ENCODE measurements around the gene FAM13A. TPM values are rescaled to one million over a fixed set of nuclear protein-coding genes. Genes with fewer than 3 reads are reported as not detected.

FAM13A gene
- total and polyA plus RNA-seq, 2 of the 4 experiments (the other 2 are of a cell fraction) = 13.1 to 22.0 TPM

DNA sequence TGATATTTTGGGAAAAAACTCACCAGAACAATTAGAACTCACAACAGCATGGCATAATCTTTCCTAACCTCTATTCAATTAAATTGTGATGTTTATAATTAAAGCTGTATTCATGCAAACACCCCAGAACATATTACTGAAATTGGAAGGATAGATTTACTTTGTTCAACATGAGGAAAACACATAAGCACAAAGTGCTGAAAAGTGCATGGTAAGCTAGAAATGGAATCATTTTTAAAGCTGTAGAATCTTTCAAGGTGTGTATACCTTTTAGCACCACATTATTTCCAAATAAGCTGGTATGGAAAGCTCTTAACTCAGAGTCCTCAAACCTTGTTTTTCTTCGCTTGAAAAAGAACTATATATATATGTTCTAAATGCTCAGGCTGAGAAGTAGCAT lies 268.6 kb downstream of the FAM13A start:
- Histone ChIP-seq H4K5ac (ENCODE audit: low read depth, low read length) (no peak overlapping the region), H3K4ac (ENCODE audit: low read depth, low read length) (no peak overlapping the region), H4K20me1 (ENCODE audit: insufficient read depth, low read length) (no peaks in the 10 kb centered on the region), H3K36me3 (ENCODE audit: control insufficient read depth, insufficient read depth, low read length) (peaks cover 19% of the 10 kb centered on the region), H2BK20ac (ENCODE audit: low read depth, low read length) (no peak overlapping the region), H4K8ac (ENCODE audit: low read depth in 2 of 2, low read length in 2 of 2) (no peak overlapping the region), H2AK5ac (ENCODE audit: low read depth, low read length) (no peak overlapping the region), H2AFZ (replicated peaks; ENCODE audit: low read length, poor library complexity) (no peak overlapping the region), H3K4me2 (ENCODE audit: low read depth, low read length) (no peak overlapping the region), H3K56ac (ENCODE audit: extremely low read depth, insufficient read depth, low read length) (no peak overlapping the region), H3K79me1 (ENCODE audit: low read depth in 1 of 2, low read length in 2 of 2) (peaks cover 13% of the 10 kb centered on the region in 2 experiments; a peak in 3 of 4 replicates), H3K4me3 (ENCODE audit: insufficient read depth, low read depth, low read length) (no peak overlapping the region), H4K91ac (ENCODE audit: insufficient read depth, low read depth, low read length) (no peak overlapping the region), H3K4me1 (ENCODE audit: control insufficient read depth, insufficient read depth, low read length) (peaks cover 6% of the 10 kb centered on the region; the same call in 1 of the 2 replicates), H3K9me1 (ENCODE audit: insufficient read depth, low read length) (peaks cover 4% of the 10 kb centered on the region; the same call in 1 of the 2 replicates), H3K9ac (ENCODE audit: low read depth, low read length) (no peak overlapping the region), H3K27me3 (ENCODE audit: control insufficient read depth, insufficient read depth, low read length) (no peaks in the 10 kb centered on the region), H2BK15ac (ENCODE audit: low read depth, low read length) (no peak overlapping the region), H2AK9ac (replicated peaks; ENCODE audit: low read depth, low read length, poor library complexity) (no peak overlapping the region), H2BK120ac (ENCODE audit: low read depth, low read length) (no peak overlapping the region), H3K9me3 (ENCODE audit: control insufficient read depth, insufficient read depth, low read length) (no peaks in the 10 kb centered on the region), H3K14ac (replicated peaks; ENCODE audit: low read depth, low read length) (no peak overlapping the region), H3K27ac (ENCODE audit: insufficient read depth, low read length) (no peak overlapping the region), H3K18ac (ENCODE audit: low read depth, low read length) (no peak overlapping the region), H2BK5ac (ENCODE audit: low read depth, low read length, poor library complexity, severe bottlenecking) (no peak overlapping the region), H3K23ac (ENCODE audit: low read depth, low read length) (no peak overlapping the region)
- TF ChIP-seq USF2 (IDR thresholded peaks at IDR 0.05; ENCODE audit: low read depth, low read length) = no peak
- TF ChIP-seq NFE2L2 (IDR thresholded peaks at IDR 0.05; ENCODE audit: low read depth, low read length) = no peak
- TF ChIP-seq, protein P1, sequence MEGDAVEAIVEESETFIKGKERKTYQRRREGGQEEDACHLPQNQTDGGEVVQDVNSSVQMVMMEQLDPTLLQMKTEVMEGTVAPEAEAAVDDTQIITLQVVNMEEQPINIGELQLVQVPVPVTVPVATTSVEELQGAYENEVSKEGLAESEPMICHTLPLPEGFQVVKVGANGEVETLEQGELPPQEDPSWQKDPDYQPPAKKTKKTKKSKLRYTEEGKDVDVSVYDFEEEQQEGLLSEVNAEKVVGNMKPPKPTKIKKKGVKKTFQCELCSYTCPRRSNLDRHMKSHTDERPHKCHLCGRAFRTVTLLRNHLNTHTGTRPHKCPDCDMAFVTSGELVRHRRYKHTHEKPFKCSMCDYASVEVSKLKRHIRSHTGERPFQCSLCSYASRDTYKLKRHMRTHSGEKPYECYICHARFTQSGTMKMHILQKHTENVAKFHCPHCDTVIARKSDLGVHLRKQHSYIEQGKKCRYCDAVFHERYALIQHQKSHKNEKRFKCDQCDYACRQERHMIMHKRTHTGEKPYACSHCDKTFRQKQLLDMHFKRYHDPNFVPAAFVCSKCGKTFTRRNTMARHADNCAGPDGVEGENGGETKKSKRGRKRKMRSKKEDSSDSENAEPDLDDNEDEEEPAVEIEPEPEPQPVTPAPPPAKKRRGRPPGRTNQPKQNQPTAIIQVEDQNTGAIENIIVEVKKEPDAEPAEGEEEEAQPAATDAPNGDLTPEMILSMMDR (conservative IDR thresholded peaks at IDR 0.05; ENCODE audit: low read depth, low read length) = no peak
- no peak for TF ChIP-seq MXI1 (IDR thresholded peaks at IDR 0.05; ENCODE audit: borderline replicate concordance, low read depth, low read length)
- no peak for TF ChIP-seq CHD1 (IDR thresholded peaks at IDR 0.05; ENCODE audit: low read depth, low read length)
- peak; percentile 43; the same call in 1 of the 2 replicates for TF ChIP-seq MAFK (IDR thresholded peaks at IDR 0.05; ENCODE audit: low read depth, low read length)
- TF ChIP-seq RCOR1 (IDR thresholded peaks at IDR 0.05; ENCODE audit: insufficient replicate concordance, low read length) = no peak
- no peak for TF ChIP-seq SMC3 (IDR thresholded peaks at IDR 0.05; ENCODE audit: low read depth, low read length)
- WGBS, 2 experiments (ENCODE audit: extremely low coverage in 2 of 2, insufficient read length in 1 of 2) = no CpG with 5 or more reads among the region's 1 CpG
- CTCF ChIA-PET = interaction anchor here (1.2 kb wide), 1 partner anchor 236 kb away, joined by 4 read pairs; no protein-coding TSS in a partner anchor
- POLR2A ChIA-PET (ENCODE audit: unreplicated experiment) = no interaction called here
- intact Hi-C loops (cut with micrococcal nuclease) (no loop called here), dilution Hi-C loops (cut with HindIII; ENCODE audit: low sequenced_read_pairs, unreplicated experiment) (no loop called here), in situ Hi-C loops (cut with MboI; ENCODE audit: low sequenced_read_pairs) (no loop called here)
- DNase-seq = no peak
- no peak for ATAC-seq (ENCODE audit: low read depth)
- no TSS peak for BruUV-seq (replicated peaks)

Measured in IMR-90 (cell line).